Right atrium auricular region (tissue), 2 donors: ENCODE results near the gene SLC8A1. TPM values are rescaled to one million over a fixed set of nuclear protein-coding genes. Genes with fewer than 3 reads are reported as not detected.

ENCODE experiments used
- DNase-seq: peaks from one replicate; pipeline ENCODE4 v3.0.0-alpha.2; 2019; ENCODE audit warnings: low spot score
- H3K27ac ChIP-seq, 2 donors: fragments of 200-600 bp; sonication (generic); 1 replicate in 1 of 2; 2 replicates in 1 of 2; pipeline ENCODE4 v1.5.1; 2016 to 2019
- H3K27me3 ChIP-seq, 2 donors: fragments of 200-600 bp; sonication (generic); one replicate each; pipeline versions ENCODE4 v1.5.1 to v1.6.0; 2017 to 2019
- H3K36me3 ChIP-seq: fragments of 200-600 bp; sonication (generic); one replicate; pipeline ENCODE4 v1.5.1; 2016
- H3K4me1 ChIP-seq, 2 donors: fragments of 200-600 bp; sonication (generic); one replicate each; pipeline versions ENCODE4 v1.5.1 to v1.6.0; 2017 to 2019
- H3K4me3 ChIP-seq, 2 donors: fragments of 200-600 bp; sonication (generic); 1 replicate in 1 of 2; 2 replicates in 1 of 2; pipeline ENCODE4 v1.5.1; 2017 to 2019; ENCODE audit warnings: mild to moderate bottlenecking in 1 of 2, moderate library complexity in 1 of 2
- H3K9me3 ChIP-seq, 2 donors: fragments of 200-600 bp; sonication (generic); one replicate each; pipeline ENCODE4 v1.5.1; 2019
- total RNA-seq, 2 donors: library from RNA; depleted of rRNA; stranded (reverse); fragments of >200 nt; gene quantifications; one replicate each; pipeline ENCODE4 v1.1.0, GENCODE V29; 2016
- TF ChIP-seq, protein P1 (sequence below), 2 donors: fragments of 200-600 bp; sonication (generic); IDR thresholded peaks; one replicate each; pipeline ENCODE4 v1.5.1; 2019; ENCODE audit warnings: antibody characterized with exemption in 2 of 2

Gene SLC8A1
- total RNA-seq, 2 donors from 2014 or later = 493 to 738 TPM

DNA sequence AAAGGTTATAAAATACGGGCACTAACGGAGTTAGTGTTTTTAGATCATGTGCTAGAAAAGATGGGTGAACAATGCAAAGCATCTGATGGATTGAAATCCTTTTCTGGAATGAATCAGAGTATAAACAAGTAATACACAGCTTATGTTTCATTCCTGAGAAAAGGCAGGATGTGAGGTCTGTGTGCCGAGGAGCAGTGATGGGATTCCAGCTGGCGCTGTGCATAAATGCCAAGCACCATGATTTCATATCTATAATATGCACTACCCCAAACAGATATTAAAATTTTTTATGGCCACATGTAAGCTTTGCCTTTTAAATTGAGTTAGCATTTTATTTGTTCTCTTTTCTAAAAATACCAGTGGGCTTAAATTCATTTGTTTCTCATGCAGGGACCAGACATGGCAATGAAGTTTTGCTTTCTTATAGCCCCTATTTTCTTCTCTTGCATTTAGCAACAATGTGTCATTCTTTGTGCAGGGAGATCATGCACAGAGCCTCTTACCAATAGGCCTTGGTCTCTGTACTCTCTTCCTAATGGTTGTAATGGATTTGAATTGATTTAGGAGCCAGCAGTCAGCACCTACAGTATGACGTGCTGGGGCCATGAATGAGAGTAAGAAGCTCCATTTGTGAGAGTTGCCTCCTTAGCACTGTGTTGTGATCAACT, 323.9 kb downstream of the SLC8A1 start:
- Histone ChIP-seq H3K27ac (no peak overlapping the region), H3K36me3 (no peaks in the 10 kb centered on the region), H3K9me3 (no peaks in the 10 kb centered on the region), H3K27me3 (no peaks in the 10 kb centered on the region), H3K4me3 (no peak overlapping the region), H3K4me1 (peaks cover 0 to 48% of the 10 kb centered on the region in 2 donors)
- DNase-seq = no peak
- TF ChIP-seq, protein P1, sequence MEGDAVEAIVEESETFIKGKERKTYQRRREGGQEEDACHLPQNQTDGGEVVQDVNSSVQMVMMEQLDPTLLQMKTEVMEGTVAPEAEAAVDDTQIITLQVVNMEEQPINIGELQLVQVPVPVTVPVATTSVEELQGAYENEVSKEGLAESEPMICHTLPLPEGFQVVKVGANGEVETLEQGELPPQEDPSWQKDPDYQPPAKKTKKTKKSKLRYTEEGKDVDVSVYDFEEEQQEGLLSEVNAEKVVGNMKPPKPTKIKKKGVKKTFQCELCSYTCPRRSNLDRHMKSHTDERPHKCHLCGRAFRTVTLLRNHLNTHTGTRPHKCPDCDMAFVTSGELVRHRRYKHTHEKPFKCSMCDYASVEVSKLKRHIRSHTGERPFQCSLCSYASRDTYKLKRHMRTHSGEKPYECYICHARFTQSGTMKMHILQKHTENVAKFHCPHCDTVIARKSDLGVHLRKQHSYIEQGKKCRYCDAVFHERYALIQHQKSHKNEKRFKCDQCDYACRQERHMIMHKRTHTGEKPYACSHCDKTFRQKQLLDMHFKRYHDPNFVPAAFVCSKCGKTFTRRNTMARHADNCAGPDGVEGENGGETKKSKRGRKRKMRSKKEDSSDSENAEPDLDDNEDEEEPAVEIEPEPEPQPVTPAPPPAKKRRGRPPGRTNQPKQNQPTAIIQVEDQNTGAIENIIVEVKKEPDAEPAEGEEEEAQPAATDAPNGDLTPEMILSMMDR (IDR thresholded peaks at IDR 0.05) = no peak

DNA sequence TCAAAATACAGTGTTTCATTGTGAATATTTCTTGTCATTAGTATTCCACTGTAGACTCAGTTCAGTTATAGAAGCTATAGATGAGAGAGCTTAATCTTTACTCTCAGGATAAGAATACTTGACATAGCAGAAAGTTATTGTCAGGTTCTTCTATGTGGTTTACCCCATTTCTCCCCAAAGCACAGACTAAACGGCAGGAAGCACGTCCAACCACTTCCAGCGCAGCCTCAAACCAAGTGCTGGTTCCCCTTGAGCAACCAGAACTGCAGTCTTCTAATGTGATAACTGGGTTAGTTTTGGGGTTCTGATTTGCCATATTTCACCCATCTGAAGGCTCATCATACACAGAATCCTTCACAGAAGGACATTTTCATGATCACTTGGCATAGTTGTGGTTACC, 324.7 kb downstream of the SLC8A1 start:
- TF ChIP-seq, protein P1 (IDR thresholded peaks at IDR 0.05) = no peak
- peaks cover 0 to 48% of the 10 kb centered on the region in 2 donors for H3K4me1 ChIP-seq

DNA sequence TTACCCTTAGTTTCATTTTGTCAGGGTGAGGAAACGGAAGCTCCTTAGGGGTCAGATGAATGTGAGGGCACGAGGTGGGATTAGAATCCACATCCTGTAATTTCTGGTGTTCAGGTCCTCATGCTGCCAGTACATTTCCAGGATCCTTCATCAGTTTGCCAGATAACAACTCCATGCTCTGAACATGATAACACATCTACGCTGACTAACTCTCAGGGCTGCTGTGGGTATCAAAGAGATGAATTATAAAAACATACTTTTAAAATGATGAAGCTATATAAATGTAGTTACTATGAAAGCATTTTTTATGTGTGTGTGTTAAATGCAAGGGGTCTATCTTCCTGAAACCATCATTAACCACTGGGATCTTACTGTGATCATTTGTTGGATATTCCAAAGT, 325.9 kb downstream of the SLC8A1 start:
- Histone ChIP-seq H3K4me3 (no peak overlapping the region), H3K27me3 (no peaks in the 10 kb centered on the region), H3K9me3 (no peaks in the 10 kb centered on the region), H3K36me3 (no peaks in the 10 kb centered on the region), H3K27ac (no peak overlapping the region), H3K4me1 (peaks cover 0 to 52% of the 10 kb centered on the region in 2 donors)
- TF ChIP-seq, protein P1 (IDR thresholded peaks at IDR 0.05) = no peak
- no peak for DNase-seq

More for the DNA sequence above, 324.7 kb downstream of the SLC8A1 start:
- DNase-seq = no peak
- Histone ChIP-seq H3K27me3 (no peaks in the 10 kb centered on the region), H3K4me3 (no peak overlapping the region), H3K27ac (no peak overlapping the region), H3K36me3 (no peaks in the 10 kb centered on the region), H3K9me3 (no peaks in the 10 kb centered on the region)

DNA sequence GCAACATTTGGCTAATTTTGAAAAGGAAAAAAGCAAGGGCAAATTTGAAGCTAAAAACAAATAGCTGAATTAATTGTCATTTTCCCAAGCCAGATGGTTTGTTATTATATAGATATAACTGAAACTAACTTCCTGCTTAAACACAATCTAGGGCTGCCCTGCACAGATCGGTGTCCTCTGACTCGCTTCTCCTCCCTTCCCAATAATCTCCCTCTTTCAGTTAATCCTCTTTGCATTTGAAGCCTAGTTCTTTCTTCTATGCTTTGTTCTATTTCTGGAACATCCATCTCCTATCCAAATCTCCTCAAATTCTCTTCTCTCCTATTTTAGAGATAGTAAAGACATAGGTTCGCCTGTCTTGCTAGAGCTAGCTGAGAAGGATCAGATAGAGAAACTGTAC, 328.1 kb downstream of the SLC8A1 start:
- no peaks in the 10 kb centered on the region for H3K9me3 ChIP-seq
- H3K27me3 ChIP-seq = no peaks in the 10 kb centered on the region
- TF ChIP-seq, protein P1 (IDR thresholded peaks at IDR 0.05) = no peak
- DNase-seq = no peak
- H3K27ac ChIP-seq = no peak overlapping the region
- H3K4me1 ChIP-seq = peaks cover 0 to 34% of the 10 kb centered on the region in 2 donors
- H3K4me3 ChIP-seq = no peak overlapping the region
- H3K36me3 ChIP-seq = no peaks in the 10 kb centered on the region

DNA sequence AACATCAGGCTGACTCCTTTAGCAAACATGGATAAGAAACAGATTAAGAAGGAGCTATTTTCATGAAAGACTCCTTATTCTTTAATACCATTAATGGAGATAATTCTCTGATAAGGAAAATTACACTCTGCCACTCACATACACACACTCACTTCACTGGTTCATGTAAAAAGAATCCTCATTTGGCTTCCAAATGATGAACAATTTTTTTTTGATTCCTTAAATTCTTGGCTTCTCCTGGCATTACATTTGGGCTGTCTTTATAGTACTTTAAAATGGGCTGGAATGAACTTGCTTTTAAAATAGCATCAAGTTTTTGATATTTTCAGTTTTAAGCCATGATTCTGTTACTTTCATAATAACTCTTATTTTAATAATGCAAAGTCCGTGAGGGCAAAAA, 328.6 kb downstream of the SLC8A1 start:
- H3K36me3 ChIP-seq = no peaks in the 10 kb centered on the region
- no peak for DNase-seq
- no peaks in the 10 kb centered on the region for H3K27me3 ChIP-seq
- TF ChIP-seq, protein P1 (IDR thresholded peaks at IDR 0.05) = no peak
- no peak overlapping the region for H3K27ac ChIP-seq
- peaks cover 0 to 30% of the 10 kb centered on the region in 2 donors for H3K4me1 ChIP-seq
- H3K4me3 ChIP-seq = no peak overlapping the region
- no peaks in the 10 kb centered on the region for H3K9me3 ChIP-seq

DNA sequence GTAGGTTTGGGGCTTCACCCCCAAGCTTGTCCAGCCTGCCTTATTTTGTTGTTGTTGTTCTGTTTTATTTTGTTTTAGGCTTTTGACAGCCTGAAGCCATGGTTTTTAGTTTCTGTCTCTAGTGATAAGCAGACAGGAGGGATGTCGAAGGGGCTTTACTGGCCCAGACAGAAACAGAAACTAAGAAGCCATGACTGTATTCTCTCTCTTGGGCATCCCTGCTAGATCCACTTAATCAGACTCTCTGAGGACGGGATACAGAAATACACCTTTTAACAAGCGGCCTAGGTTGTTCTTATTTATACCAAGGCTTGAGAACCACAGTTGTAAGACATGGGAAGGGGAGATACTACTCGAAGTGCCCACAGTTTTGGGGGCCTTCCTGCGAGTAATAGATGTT, 330.9 kb downstream of the SLC8A1 start:
- no peaks in the 10 kb centered on the region for H3K27me3 ChIP-seq
- no peak for DNase-seq
- no peaks in the 10 kb centered on the region for H3K9me3 ChIP-seq
- peaks cover 0 to 17% of the 10 kb centered on the region in 2 donors for H3K4me1 ChIP-seq
- TF ChIP-seq, protein P1 (IDR thresholded peaks at IDR 0.05) = no peak
- H3K27ac ChIP-seq = no peak overlapping the region
- H3K36me3 ChIP-seq = no peaks in the 10 kb centered on the region
- H3K4me3 ChIP-seq = no peak overlapping the region
